Uterine smooth muscle cell (primary cell): ENCODE data around the gene TGFB3. TPM values are rescaled to one million over a fixed set of nuclear protein-coding genes. Genes with fewer than 3 reads are reported as not detected.

Source experiments
- total RNA-seq: library from RNA; depleted of rRNA; stranded (reverse); fragments of >200 nt; gene quantifications from 2 replicates; pipeline ENCODE4 v1.2.3, GENCODE V29; 2014

TGFB3 gene
- total RNA-seq = 8.0 and 10.1 TPM in 2 replicates

DNA sequence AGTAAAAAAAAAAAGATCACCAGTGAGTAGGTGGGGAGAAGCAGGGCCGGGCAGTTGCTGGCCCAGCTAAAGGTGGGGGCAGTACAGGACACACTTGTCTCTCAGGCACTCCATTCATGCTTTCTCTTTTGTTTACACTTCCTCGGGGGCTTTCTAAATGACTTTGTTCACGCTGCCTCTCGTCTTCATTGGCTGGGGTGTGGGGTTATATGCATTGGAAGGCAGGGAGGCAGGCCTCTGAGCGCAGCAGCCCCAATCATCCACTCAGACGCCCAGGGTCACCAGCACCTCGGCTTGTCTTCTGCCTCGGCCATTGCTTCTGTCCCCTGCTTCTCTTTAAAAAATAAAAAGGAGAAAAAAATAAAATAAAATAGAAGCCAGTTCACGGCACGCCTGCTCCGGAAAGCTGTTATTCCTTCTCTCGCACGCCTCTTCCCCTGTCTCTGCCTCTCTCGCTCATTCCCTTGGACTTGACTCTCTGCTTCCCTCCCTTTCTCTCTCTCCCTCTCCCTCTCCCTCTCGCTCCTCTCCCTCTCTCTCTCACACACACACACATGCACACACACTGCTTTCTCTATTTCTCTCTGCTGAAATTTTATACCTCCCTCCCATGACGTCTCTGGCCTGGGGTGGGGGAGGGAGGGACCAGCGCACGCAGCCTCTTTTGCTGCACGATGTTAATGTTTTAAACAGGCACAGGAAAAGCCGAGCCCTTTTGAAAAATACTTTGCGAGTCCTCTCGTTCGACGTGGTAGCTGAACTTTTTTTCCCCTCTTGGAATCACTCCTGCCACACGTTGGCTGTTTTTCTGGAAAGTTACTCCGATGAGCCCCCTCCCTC lies at the start of gene TGFB3:
Gene TGFB3, minus strand, starts transcription at position 570 of the 840 bp plus-strand sequence. CDS start 1,102 bp downstream, outside the sequence.

DNA sequence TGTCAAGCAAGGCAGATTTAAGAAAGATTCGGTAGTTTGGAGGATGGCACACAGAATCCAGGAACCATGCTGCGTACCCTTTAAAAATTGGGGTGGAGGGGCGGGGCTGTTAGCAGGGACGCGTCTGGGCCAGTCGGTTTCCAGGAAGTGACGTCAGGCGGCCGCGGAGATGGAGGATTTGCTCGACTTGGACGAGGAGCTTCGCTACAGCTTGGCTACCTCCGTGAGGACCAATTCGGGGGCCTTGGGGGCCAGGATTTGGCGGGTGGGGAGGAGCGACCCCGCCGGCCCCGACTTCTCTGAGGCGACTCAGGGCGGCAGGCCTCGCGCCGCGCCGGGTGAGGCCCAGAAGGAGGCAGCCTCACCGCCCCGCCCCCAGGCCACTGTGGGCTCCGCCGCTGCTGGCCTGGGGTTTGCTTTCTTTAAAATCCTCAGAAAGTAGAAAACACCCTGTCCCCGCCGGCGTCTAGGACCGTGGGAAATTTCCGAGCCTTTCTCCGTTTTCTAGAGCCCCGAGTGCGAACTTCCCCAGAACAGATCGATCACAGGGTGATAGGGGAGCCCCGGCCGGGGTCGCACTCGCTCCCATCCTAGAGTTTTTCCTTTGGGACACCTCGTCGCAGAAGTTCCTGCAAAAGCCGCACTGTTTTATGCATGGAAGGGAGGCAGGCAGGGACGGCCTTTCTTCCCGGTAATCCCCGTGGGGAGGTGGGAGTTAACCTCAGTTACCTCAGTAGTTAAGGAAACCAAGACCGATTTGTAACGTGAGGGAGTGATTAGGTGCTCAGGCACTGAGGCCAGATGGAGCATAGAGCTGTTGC lies 4.0 kb upstream of the TGFB3 start, which contains the start of gene IFT43:
Gene IFT43, plus strand, starts transcription at position 146 of the 821 bp plus-strand sequence. Its CDS starts 24 bp downstream, at position 170.

Other genes starting within 250 kb of the TGFB3 start
- 28.0 and 43.1 TPM in 2 replicates for gene IFT43, start 3.8 kb upstream of the TGFB3 start, total RNA-seq
- 76.5 and 92.2 TPM in 2 replicates for gene GPATCH2L, start 169.9 kb upstream of the TGFB3 start, total RNA-seq